KMS-11 (cell line): ENCODE measurements around the gene SPTBN5.

Experiments used
- H2AFZ ChIP-seq: fragments of 200-600 bp; sonication (generic); 2 replicates; pipeline ENCODE4 v1.6.1; 2016; ENCODE audit warnings: antibody characterized with exemption, mixed run types, low read depth
- H3K27ac ChIP-seq: fragments of 200-600 bp; sonication (generic); 2 replicates; pipeline ENCODE4 v1.6.1; 2016; ENCODE audit warnings: mild to moderate bottlenecking, mixed run types
- H3K27me3 ChIP-seq: fragments of 200-600 bp; sonication (generic); 2 replicates; pipeline ENCODE4 v1.6.1; 2017; ENCODE audit warnings: mild to moderate bottlenecking, low read depth, mixed run types, moderate library complexity; ENCODE audit not compliant: insufficient read depth
- H3K36me3 ChIP-seq: fragments of 200-600 bp; sonication (generic); 2 replicates; pipeline ENCODE4 v1.6.1; 2017; ENCODE audit warnings: mild to moderate bottlenecking, mixed run types; ENCODE audit not compliant: insufficient read depth
- H3K4me1 ChIP-seq: fragments of 200-600 bp; sonication (generic); 2 replicates; pipeline ENCODE4 v1.6.1; 2016; ENCODE audit warnings: mild to moderate bottlenecking, low read depth, mixed run types; ENCODE audit not compliant: poor library complexity, severe bottlenecking
- H3K4me2 ChIP-seq: fragments of 200-600 bp; sonication (generic); 2 replicates; pipeline ENCODE4 v1.7.0; 2016; ENCODE audit warnings: mild to moderate bottlenecking, mixed run types
- H3K4me3 ChIP-seq: fragments of 200-600 bp; sonication (generic); IDR thresholded peaks from 2 replicates; pipeline ENCODE4 v1.6.1; 2017; ENCODE audit warnings: low read depth, low read length, mixed read lengths; ENCODE audit not compliant: insufficient read depth
- H3K79me2 ChIP-seq: fragments of 200-600 bp; sonication (generic); 2 replicates; pipeline ENCODE4 v1.6.1; 2016; ENCODE audit warnings: low read depth, mixed run types; ENCODE audit not compliant: insufficient read depth
- H3K9ac ChIP-seq: fragments of 200-600 bp; sonication (generic); 2 replicates; pipeline ENCODE4 v1.6.1; 2016; ENCODE audit warnings: mild to moderate bottlenecking, mixed run types
- H4K20me1 ChIP-seq: fragments of 200-600 bp; sonication (generic); 2 replicates; pipeline ENCODE4 v1.6.1; 2016; ENCODE audit warnings: mild to moderate bottlenecking, mixed run types; ENCODE audit not compliant: insufficient read depth
- CTCF ChIP-seq: fragments of 200-600 bp; sonication (generic); conservative IDR thresholded peaks from 2 replicates; pipeline ENCODE4 v1.6.1; 2017; ENCODE audit warnings: low read depth, mild to moderate bottlenecking, antibody characterized with exemption, low read length, moderate library complexity, mixed read lengths

The SPTBN5 gene

GRCh38 chr15:41822957-41823356 lies 70.9 kb downstream of the SPTBN5 start:
- Histone ChIP-seq H4K20me1 (no peaks in the 10 kb centered on the region), H3K79me2 (no peaks in the 10 kb centered on the region), H3K9ac (no peak overlapping the region), H3K4me3 (no peak overlapping the region), H3K27me3 (no peaks in the 10 kb centered on the region), H2AFZ (no peak overlapping the region), H3K4me1 (no peaks in the 10 kb centered on the region), H3K4me2 (no peak overlapping the region), H3K27ac (no peak overlapping the region), H3K36me3 (no peaks in the 10 kb centered on the region)
- TF ChIP-seq CTCF = no peak

- H3K27ac ChIP-seq = no peak overlapping the region
- TF ChIP-seq CTCF = no peak
- no peaks in the 10 kb centered on the region for H3K36me3 ChIP-seq
- H3K9ac ChIP-seq = no peak overlapping the region
- H3K27me3 ChIP-seq = no peaks in the 10 kb centered on the region
- no peaks in the 10 kb centered on the region for H3K79me2 ChIP-seq
- no peak overlapping the region for H3K4me2 ChIP-seq
- H4K20me1 ChIP-seq = no peaks in the 10 kb centered on the region
- no peak overlapping the region for H3K4me3 ChIP-seq
- H3K4me1 ChIP-seq = no peaks in the 10 kb centered on the region
- no peak overlapping the region for H2AFZ ChIP-seq
These were observed 71.4 kb downstream of the SPTBN5 start for GRCh38 chr15:41822471-41822870.

GRCh38 chr15:41821831-41822230 lies 72.0 kb downstream of the SPTBN5 start:
- Histone ChIP-seq H3K4me2 (no peak overlapping the region), H3K27ac (no peak overlapping the region), H3K27me3 (no peaks in the 10 kb centered on the region), H3K4me3 (no peak overlapping the region), H4K20me1 (no peaks in the 10 kb centered on the region), H3K9ac (no peak overlapping the region), H2AFZ (no peak overlapping the region), H3K79me2 (no peaks in the 10 kb centered on the region), H3K36me3 (no peaks in the 10 kb centered on the region), H3K4me1 (no peaks in the 10 kb centered on the region)
- no peak for TF ChIP-seq CTCF

GRCh38 chr15:41820791-41821423 lies 72.9 kb downstream of the SPTBN5 start:
- TF ChIP-seq CTCF = no peak
- Histone ChIP-seq H3K36me3 (no peaks in the 10 kb centered on the region), H3K27ac (no peak overlapping the region)

More at GRCh38 chr15:41820791-41821423, 72.9 kb downstream of the SPTBN5 start:
- Histone ChIP-seq H3K4me1 (no peaks in the 10 kb centered on the region), H2AFZ (no peak overlapping the region), H4K20me1 (no peaks in the 10 kb centered on the region), H3K4me3 (no peak overlapping the region), H3K9ac (no peak overlapping the region), H3K4me2 (no peak overlapping the region), H3K79me2 (no peaks in the 10 kb centered on the region), H3K27me3 (no peaks in the 10 kb centered on the region)
